BLaER1 treated with 17β-estradiol and CSF1 and Interleukin-3, amounts not matched to agents 10 nM and 100 nM (cell line): ENCODE measurements around the gene OR8G1.
"Not testable (repeated sequence)": the region's sequence is repeated elsewhere in the genome, so short reads cannot be mapped to it uniquely, and the experiment has no call there.

Experiments
- H3K27ac ChIP-seq, 11 experiments: shearing (Covaris generic); formaldehyde crosslinking; 2 replicates each; pipeline ENCODE4 v1.8.1; 2022
- H3K27me3 ChIP-seq, 11 experiments: shearing (Covaris generic); formaldehyde crosslinking; 2 replicates each; pipeline ENCODE4 v1.8.1; 2022
- H3K36me3 ChIP-seq, 11 experiments: shearing (Covaris generic); formaldehyde crosslinking; 2 replicates each; pipeline ENCODE4 v1.8.1; 2022
- H3K4me1 ChIP-seq, 10 experiments: shearing (Covaris generic); formaldehyde crosslinking; 2 replicates each; pipeline ENCODE4 v1.8.1; 2022
- H3K4me2 ChIP-seq, 11 experiments: shearing (Covaris generic); formaldehyde crosslinking; 2 replicates each; pipeline ENCODE4 v1.8.1; 2022
- H3K4me3 ChIP-seq, 10 experiments: shearing (Covaris generic); formaldehyde crosslinking; 2 replicates each; pipeline ENCODE4 v1.8.1; 2022
- H3K9ac ChIP-seq, 11 experiments: shearing (Covaris generic); formaldehyde crosslinking; 2 replicates each; pipeline ENCODE4 v1.8.1; 2022
- H3K9me3 ChIP-seq, 11 experiments: shearing (Covaris generic); formaldehyde crosslinking; replicated peaks in 1 of 11; 2 replicates each; pipeline ENCODE4 v1.8.1; 2022
- H4K20me1 ChIP-seq, 11 experiments: shearing (Covaris generic); formaldehyde crosslinking; 2 replicates each; pipeline ENCODE4 v1.8.1; 2022
- Cebpa-rat ChIP-seq, 11 experiments: shearing (Covaris generic); IDR thresholded peaks; 2 replicates each; pipeline ENCODE4 v1.8.1; 2022

OR8G1 gene

GRCh38 chr11:124202951-124203350 is 37.9 kb upstream of the OR8G1 start:
- no peak overlapping the region for H3K9ac ChIP-seq
- H3K4me2 ChIP-seq: no peak overlapping the region
- H3K36me3 ChIP-seq: no peaks in the 10 kb centered on the region
- H3K4me3 ChIP-seq: no peak overlapping the region
- no peak for TF ChIP-seq Cebpa-rat (IDR thresholded peaks at IDR 0.05)
- H4K20me1 ChIP-seq: no peaks in the 10 kb centered on the region
- no peaks in the 10 kb centered on the region for H3K27me3 ChIP-seq
- 0 out of 22 replicates have a peak, but pooled peaks cover 0 to 9% (median 0%) of the 10 kb centered on the region in 11 experiments for H3K9me3 ChIP-seq
- no peak overlapping the region for H3K27ac ChIP-seq
- H3K4me1 ChIP-seq: peaks cover 0 to 9% (median 0%) of the 10 kb centered on the region in 10 experiments; a peak in 4 of 20 replicates

GRCh38 chr11:124204008-124204407 is 36.9 kb upstream of the OR8G1 start:
- no peaks in the 10 kb centered on the region for H3K27me3 ChIP-seq
- H3K9me3 ChIP-seq: 0 out of 22 replicates have a peak, but pooled peaks cover 0 to 4% (median 0%) of the 10 kb centered on the region in 11 experiments
- no peak overlapping the region for H3K27ac ChIP-seq
- no peak overlapping the region for H3K4me3 ChIP-seq
- no peak overlapping the region for H3K4me2 ChIP-seq
- peaks cover 0 to 9% (median 0%) of the 10 kb centered on the region in 10 experiments; a peak in 3 of 20 replicates for H3K4me1 ChIP-seq
- H3K36me3 ChIP-seq: no peaks in the 10 kb centered on the region
- no peak for TF ChIP-seq Cebpa-rat (IDR thresholded peaks at IDR 0.05)
- H4K20me1 ChIP-seq: no peaks in the 10 kb centered on the region
- no peak overlapping the region for H3K9ac ChIP-seq

GRCh38 chr11:124207102-124207792 is 33.6 kb upstream of the OR8G1 start:
- no peak for TF ChIP-seq Cebpa-rat (IDR thresholded peaks at IDR 0.05)
- Histone ChIP-seq H3K4me2 (peak overlapping the region in 2 of 11 experiments; percentile 46 to 52; a peak in 4 of 22 replicates), H3K36me3 (no peaks in the 10 kb centered on the region), H3K9ac (no peak overlapping the region), H3K4me3 (no peak overlapping the region), H3K27me3 (no peaks in the 10 kb centered on the region), H3K4me1 (peaks cover 0 to 9% (median 0%) of the 10 kb centered on the region in 10 experiments; a peak in 3 of 20 replicates), H3K27ac (no peak overlapping the region), H4K20me1 (no peaks in the 10 kb centered on the region; a peak in 1 of 22 replicates), H3K9me3 (no peaks in the 10 kb centered on the region)

GRCh38 chr11:124209824-124210357 is 31.0 kb upstream of the OR8G1 start:
- no peak overlapping the region for H3K27ac ChIP-seq
- no peak overlapping the region for H3K4me2 ChIP-seq
- no peaks in the 10 kb centered on the region for H3K36me3 ChIP-seq
- H3K27me3 ChIP-seq: no peaks in the 10 kb centered on the region
- H3K9ac ChIP-seq: no peak overlapping the region
- H3K9me3 ChIP-seq: no peaks in the 10 kb centered on the region
- H4K20me1 ChIP-seq: no peaks in the 10 kb centered on the region; a peak in 1 of 22 replicates
- TF ChIP-seq Cebpa-rat (IDR thresholded peaks at IDR 0.05): no peak
- no peak overlapping the region for H3K4me3 ChIP-seq
- H3K4me1 ChIP-seq: peaks cover 0 to 9% (median 0%) of the 10 kb centered on the region in 10 experiments; a peak in 3 of 20 replicates

GRCh38 chr11:124210421-124210820 is 30.5 kb upstream of the OR8G1 start:
- no peaks in the 10 kb centered on the region for H3K36me3 ChIP-seq
- H3K4me1 ChIP-seq: peaks cover 0 to 9% (median 0%) of the 10 kb centered on the region in 10 experiments; a peak in 3 of 20 replicates
- no peak overlapping the region for H3K27ac ChIP-seq
- no peak overlapping the region for H3K4me3 ChIP-seq
- H3K9me3 ChIP-seq: no peaks in the 10 kb centered on the region
- no peak overlapping the region for H3K9ac ChIP-seq
- no peak for TF ChIP-seq Cebpa-rat (IDR thresholded peaks at IDR 0.05)
- H3K27me3 ChIP-seq: no peaks in the 10 kb centered on the region
- H4K20me1 ChIP-seq: no peaks in the 10 kb centered on the region; a peak in 1 of 22 replicates
- no peak overlapping the region for H3K4me2 ChIP-seq

GRCh38 chr11:124211321-124211720 is 29.6 kb upstream of the OR8G1 start:
- Histone ChIP-seq H4K20me1 (no peaks in the 10 kb centered on the region; a peak in 1 of 22 replicates), H3K9me3 (no peaks in the 10 kb centered on the region), H3K4me2 (no peak overlapping the region), H3K9ac (no peak overlapping the region), H3K27me3 (no peaks in the 10 kb centered on the region), H3K36me3 (no peaks in the 10 kb centered on the region), H3K4me1 (peaks cover 0 to 9% (median 0%) of the 10 kb centered on the region in 10 experiments; a peak in 3 of 20 replicates), H3K27ac (no peak overlapping the region), H3K4me3 (no peak overlapping the region)
- TF ChIP-seq Cebpa-rat (IDR thresholded peaks at IDR 0.05): no peak

GRCh38 chr11:124214027-124214426 is 26.9 kb upstream of the OR8G1 start:
- TF ChIP-seq Cebpa-rat (IDR thresholded peaks at IDR 0.05): no peak
- H3K36me3 ChIP-seq: no peaks in the 10 kb centered on the region
- no peaks in the 10 kb centered on the region for H3K9me3 ChIP-seq
- no peak overlapping the region for H3K4me3 ChIP-seq
- H3K27me3 ChIP-seq: no peaks in the 10 kb centered on the region
- no peak overlapping the region for H3K9ac ChIP-seq
- H4K20me1 ChIP-seq: no peaks in the 10 kb centered on the region; a peak in 1 of 22 replicates
- H3K4me2 ChIP-seq: no peak overlapping the region
- no peak overlapping the region for H3K27ac ChIP-seq
- H3K4me1 ChIP-seq: no peaks in the 10 kb centered on the region

GRCh38 chr11:124219126-124219525 is 21.8 kb upstream of the OR8G1 start:
- Histone ChIP-seq H3K9ac (no peak overlapping the region), H3K9me3 (no peaks in the 10 kb centered on the region), H3K4me2 (no peak overlapping the region), H3K27ac (no peak overlapping the region), H4K20me1 (no peaks in the 10 kb centered on the region), H3K4me1 (peaks cover 0 to 2% (median 0%) of the 10 kb centered on the region in 10 experiments; a peak in 2 of 20 replicates), H3K4me3 (no peak overlapping the region), H3K27me3 (no peaks in the 10 kb centered on the region), H3K36me3 (no peaks in the 10 kb centered on the region)
- no peak for TF ChIP-seq Cebpa-rat (IDR thresholded peaks at IDR 0.05)

- H4K20me1 ChIP-seq: no peaks in the 10 kb centered on the region
- no peak overlapping the region for H3K4me2 ChIP-seq
- peaks cover 0 to 16% (median 2%) of the 10 kb centered on the region in 10 experiments; a peak in 9 of 20 replicates for H3K4me1 ChIP-seq
- H3K9ac ChIP-seq: no peak overlapping the region
- TF ChIP-seq Cebpa-rat (IDR thresholded peaks at IDR 0.05): no peak
- no peaks in the 10 kb centered on the region for H3K27me3 ChIP-seq
- H3K36me3 ChIP-seq: no peaks in the 10 kb centered on the region
- no peaks in the 10 kb centered on the region for H3K9me3 ChIP-seq
- H3K27ac ChIP-seq: no peak overlapping the region
- no peak overlapping the region for H3K4me3 ChIP-seq
Observed at GRCh38 chr11:124222407-124222806, 18.5 kb upstream of the OR8G1 start.

- H3K4me3 ChIP-seq, H3K9ac ChIP-seq: not testable (repeated sequence)
- peak overlapping the region in 5 of 11 experiments; percentile 45 to 66 (median 52); a peak in 9 of 22 replicates for H3K4me2 ChIP-seq
Observed at GRCh38 chr11:124224618-124225423, 16.1 kb upstream of the OR8G1 start.

More at GRCh38 chr11:124224618-124225423, 16.1 kb upstream of the OR8G1 start:
- Histone ChIP-seq H3K4me1 (peaks cover 0 to 16% (median 2%) of the 10 kb centered on the region in 10 experiments; a peak in 9 of 20 replicates), H3K27ac (peak overlapping the region in 7 of 11 experiments; percentile 28 to 73 (median 46); a peak in 9 of 22 replicates)
- H3K36me3 ChIP-seq, H4K20me1 ChIP-seq, H3K27me3 ChIP-seq, H3K9me3 ChIP-seq: not testable (repeated sequence)
